Measurements from ENCODE around the gene DNAJC5G. TPM values are rescaled to one million over a fixed set of nuclear protein-coding genes. Genes with fewer than 3 reads are reported as not detected.
A peak's percentile ranks its signal among the peaks of the same experiment; 100 is the strongest.

The DNAJC5G gene
- total and polyA plus RNA-seq, 2 of the 13 experiments (the other 11 are each of a cell fraction or from before 2014, with no cell fraction given), result 0.05 TPM; not detected in 1

DNA sequence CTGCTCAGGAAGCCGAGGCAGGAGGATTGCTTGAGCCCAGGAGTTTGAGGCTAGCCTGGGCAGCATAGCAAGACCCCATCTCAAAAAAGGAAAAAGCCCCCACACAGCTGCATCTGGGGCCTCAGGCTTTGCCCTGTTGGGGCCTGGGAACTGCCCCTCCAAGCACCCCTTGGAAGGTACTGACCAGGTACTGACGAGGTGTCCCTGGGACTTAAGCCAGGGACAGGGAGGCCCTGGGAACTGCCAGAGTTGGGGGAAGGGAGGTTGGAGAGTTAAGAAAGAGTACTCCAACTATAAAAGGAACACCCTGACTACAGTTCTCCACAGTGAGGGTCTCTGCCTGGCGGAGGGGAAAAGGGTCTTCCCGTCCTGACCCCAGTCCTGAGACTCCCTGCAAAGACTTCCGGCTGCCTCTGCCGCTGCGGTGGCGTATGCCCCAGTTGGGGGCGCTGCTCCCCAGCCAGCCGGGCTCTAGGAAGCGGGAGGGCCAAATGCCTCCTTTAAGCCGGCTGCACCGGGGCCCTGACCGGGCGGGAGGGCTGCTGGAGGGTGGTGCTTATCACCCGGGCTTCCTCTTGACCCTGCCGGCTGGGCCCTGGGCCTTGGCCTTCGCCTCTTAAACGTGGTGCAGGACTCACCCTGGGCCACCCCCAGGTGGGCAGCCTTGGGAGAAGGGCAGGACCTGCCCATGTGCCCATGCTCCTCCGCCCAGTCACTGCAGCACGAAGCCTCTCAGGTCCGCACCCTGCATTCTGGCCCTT lies 25.2 kb upstream of the DNAJC5G start (continued):
- peak; percentile 89 for TF ChIP-seq REPIN1 (CRISPR knock-in tag; IDR thresholded peaks at IDR 0.05; ENCODE audit: borderline replicate concordance, low read depth)
- 0 out of 2 replicates have a peak, but pooled peaks have one; percentile 55 for TF ChIP-seq WIZ (CRISPR knock-in tag; IDR thresholded peaks at IDR 0.05)
- TF ChIP-seq, protein P1, sequence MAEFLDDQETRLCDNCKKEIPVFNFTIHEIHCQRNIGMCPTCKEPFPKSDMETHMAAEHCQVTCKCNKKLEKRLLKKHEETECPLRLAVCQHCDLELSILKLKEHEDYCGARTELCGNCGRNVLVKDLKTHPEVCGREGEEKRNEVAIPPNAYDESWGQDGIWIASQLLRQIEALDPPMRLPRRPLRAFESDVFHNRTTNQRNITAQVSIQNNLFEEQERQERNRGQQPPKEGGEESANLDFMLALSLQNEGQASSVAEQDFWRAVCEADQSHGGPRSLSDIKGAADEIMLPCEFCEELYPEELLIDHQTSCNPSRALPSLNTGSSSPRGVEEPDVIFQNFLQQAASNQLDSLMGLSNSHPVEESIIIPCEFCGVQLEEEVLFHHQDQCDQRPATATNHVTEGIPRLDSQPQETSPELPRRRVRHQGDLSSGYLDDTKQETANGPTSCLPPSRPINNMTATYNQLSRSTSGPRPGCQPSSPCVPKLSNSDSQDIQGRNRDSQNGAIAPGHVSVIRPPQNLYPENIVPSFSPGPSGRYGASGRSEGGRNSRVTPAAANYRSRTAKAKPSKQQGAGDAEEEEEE (CRISPR knock-in tag; IDR thresholded peaks at IDR 0.05; ENCODE audit: borderline replicate concordance), result peak; percentile 70; the same call in 1 of the 2 replicates
- peak; percentile 79 for TF ChIP-seq SALL1 (CRISPR knock-in tag; IDR thresholded peaks at IDR 0.05)
- no peak for TF ChIP-seq CBX2 (IDR thresholded peaks at IDR 0.05; ENCODE audit: low read depth, low read length)
- TF ChIP-seq CBX2 (CRISPR knock-in tag; IDR thresholded peaks at IDR 0.05; ENCODE audit: low read depth), result 0 out of 2 replicates have a peak, but pooled peaks have one; percentile 35
- TF ChIP-seq, protein P2, sequence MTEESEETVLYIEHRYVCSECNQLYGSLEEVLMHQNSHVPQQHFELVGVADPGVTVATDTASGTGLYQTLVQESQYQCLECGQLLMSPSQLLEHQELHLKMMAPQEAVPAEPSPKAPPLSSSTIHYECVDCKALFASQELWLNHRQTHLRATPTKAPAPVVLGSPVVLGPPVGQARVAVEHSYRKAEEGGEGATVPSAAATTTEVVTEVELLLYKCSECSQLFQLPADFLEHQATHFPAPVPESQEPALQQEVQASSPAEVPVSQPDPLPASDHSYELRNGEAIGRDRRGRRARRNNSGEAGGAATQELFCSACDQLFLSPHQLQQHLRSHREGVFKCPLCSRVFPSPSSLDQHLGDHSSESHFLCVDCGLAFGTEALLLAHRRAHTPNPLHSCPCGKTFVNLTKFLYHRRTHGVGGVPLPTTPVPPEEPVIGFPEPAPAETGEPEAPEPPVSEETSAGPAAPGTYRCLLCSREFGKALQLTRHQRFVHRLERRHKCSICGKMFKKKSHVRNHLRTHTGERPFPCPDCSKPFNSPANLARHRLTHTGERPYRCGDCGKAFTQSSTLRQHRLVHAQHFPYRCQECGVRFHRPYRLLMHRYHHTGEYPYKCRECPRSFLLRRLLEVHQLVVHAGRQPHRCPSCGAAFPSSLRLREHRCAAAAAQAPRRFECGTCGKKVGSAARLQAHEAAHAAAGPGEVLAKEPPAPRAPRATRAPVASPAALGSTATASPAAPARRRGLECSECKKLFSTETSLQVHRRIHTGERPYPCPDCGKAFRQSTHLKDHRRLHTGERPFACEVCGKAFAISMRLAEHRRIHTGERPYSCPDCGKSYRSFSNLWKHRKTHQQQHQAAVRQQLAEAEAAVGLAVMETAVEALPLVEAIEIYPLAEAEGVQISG (CRISPR knock-in tag; IDR thresholded peaks at IDR 0.05), result peak; percentile 77
- TF ChIP-seq KAT7 (CRISPR knock-in tag; IDR thresholded peaks at IDR 0.05; ENCODE audit: borderline replicate concordance), result no peak
- peak; percentile 66; the same call in 1 of the 2 replicates for TF ChIP-seq RFXAP (CRISPR knock-in tag; IDR thresholded peaks at IDR 0.05; ENCODE audit: borderline replicate concordance)
- TF ChIP-seq BCL6 (CRISPR knock-in tag; IDR thresholded peaks at IDR 0.05), result peak; percentile 33; the same call in 1 of the 2 replicates
- TF ChIP-seq, protein P3, sequence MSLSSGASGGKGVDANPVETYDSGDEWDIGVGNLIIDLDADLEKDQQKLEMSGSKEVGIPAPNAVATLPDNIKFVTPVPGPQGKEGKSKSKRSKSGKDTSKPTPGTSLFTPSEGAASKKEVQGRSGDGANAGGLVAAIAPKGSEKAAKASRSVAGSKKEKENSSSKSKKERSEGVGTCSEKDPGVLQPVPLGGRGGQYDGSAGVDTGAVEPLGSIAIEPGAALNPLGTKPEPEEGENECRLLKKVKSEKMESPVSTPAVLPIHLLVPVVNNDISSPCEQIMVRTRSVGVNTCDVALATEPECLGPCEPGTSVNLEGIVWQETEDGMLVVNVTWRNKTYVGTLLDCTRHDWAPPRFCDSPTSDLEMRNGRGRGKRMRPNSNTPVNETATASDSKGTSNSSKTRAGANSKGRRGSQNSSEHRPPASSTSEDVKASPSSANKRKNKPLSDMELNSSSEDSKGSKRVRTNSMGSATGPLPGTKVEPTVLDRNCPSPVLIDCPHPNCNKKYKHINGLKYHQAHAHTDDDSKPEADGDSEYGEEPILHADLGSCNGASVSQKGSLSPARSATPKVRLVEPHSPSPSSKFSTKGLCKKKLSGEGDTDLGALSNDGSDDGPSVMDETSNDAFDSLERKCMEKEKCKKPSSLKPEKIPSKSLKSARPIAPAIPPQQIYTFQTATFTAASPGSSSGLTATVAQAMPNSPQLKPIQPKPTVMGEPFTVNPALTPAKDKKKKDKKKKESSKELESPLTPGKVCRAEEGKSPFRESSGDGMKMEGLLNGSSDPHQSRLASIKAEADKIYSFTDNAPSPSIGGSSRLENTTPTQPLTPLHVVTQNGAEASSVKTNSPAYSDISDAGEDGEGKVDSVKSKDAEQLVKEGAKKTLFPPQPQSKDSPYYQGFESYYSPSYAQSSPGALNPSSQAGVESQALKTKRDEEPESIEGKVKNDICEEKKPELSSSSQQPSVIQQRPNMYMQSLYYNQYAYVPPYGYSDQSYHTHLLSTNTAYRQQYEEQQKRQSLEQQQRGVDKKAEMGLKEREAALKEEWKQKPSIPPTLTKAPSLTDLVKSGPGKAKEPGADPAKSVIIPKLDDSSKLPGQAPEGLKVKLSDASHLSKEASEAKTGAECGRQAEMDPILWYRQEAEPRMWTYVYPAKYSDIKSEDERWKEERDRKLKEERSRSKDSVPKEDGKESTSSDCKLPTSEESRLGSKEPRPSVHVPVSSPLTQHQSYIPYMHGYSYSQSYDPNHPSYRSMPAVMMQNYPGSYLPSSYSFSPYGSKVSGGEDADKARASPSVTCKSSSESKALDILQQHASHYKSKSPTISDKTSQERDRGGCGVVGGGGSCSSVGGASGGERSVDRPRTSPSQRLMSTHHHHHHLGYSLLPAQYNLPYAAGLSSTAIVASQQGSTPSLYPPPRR (CRISPR knock-in tag; IDR thresholded peaks at IDR 0.05; ENCODE audit: borderline replicate concordance), result no peak
- no peak for TF ChIP-seq MBD4 (IDR thresholded peaks at IDR 0.05; ENCODE audit: borderline replicate concordance, low read length)
- no peak; the same call in 1 of the 2 replicates for TF ChIP-seq GABPA (IDR thresholded peaks at IDR 0.05; ENCODE audit: low read depth, low read length)
- TF ChIP-seq GABPA (CRISPR knock-in tag; IDR thresholded peaks at IDR 0.05; ENCODE audit: low read depth), result peak; percentile 74
- TF ChIP-seq BORCS8-MEF2B (CRISPR knock-in tag; IDR thresholded peaks at IDR 0.05), result peak; percentile 51
- peak; percentile 80 for TF ChIP-seq ZNF350 (CRISPR knock-in tag; IDR thresholded peaks at IDR 0.05; ENCODE audit: borderline replicate concordance, low read depth)
- TF ChIP-seq NFATC3 (CRISPR knock-in tag; IDR thresholded peaks at IDR 0.05), result 0 out of 2 replicates have a peak, but pooled peaks have one; percentile 26
- TF ChIP-seq, protein P4, sequence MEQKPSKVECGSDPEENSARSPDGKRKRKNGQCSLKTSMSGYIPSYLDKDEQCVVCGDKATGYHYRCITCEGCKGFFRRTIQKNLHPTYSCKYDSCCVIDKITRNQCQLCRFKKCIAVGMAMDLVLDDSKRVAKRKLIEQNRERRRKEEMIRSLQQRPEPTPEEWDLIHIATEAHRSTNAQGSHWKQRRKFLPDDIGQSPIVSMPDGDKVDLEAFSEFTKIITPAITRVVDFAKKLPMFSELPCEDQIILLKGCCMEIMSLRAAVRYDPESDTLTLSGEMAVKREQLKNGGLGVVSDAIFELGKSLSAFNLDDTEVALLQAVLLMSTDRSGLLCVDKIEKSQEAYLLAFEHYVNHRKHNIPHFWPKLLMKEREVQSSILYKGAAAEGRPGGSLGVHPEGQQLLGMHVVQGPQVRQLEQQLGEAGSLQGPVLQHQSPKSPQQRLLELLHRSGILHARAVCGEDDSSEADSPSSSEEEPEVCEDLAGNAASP (CRISPR knock-in tag; IDR thresholded peaks at IDR 0.05; ENCODE audit: borderline replicate concordance), result peak; percentile 60; the same call in 1 of the 2 replicates
